Stimulated activated CD8-positive, alpha-beta memory T cell treated with anti-CD3 and anti-CD28 coated beads, Interleukin-15, amount 100 ng/mL, for 1 hour (primary cell): Measurements from ENCODE around the gene SH3GL2.
"Not testable (repeated sequence)": the region's sequence is repeated elsewhere in the genome, so short reads cannot be mapped to it uniquely, and the experiment has no call there.

Experiments
- DNase-seq: peaks from one replicate; pipeline ENCODE4 v3.0.0-alpha.2; 2020; ENCODE audit warnings: low read depth

SH3GL2 gene

GRCh38 chr9:17751486-17751885 is 172.6 kb downstream of the SH3GL2 start:
- DNase-seq, result no peak

GRCh38 chr9:17752021-17752420 is 173.2 kb downstream of the SH3GL2 start:
- DNase-seq, result no peak

GRCh38 chr9:17757816-17758215 is 178.9 kb downstream of the SH3GL2 start:
- no peak for DNase-seq

GRCh38 chr9:17760250-17760649 is 181.4 kb downstream of the SH3GL2 start:
- no peak for DNase-seq

- DNase-seq, result no peak
Measured at GRCh38 chr9:17761984-17762676, 183.3 kb downstream of the SH3GL2 start.

- DNase-seq, result no peak
Measured at GRCh38 chr9:17764306-17764705, 185.4 kb downstream of the SH3GL2 start.

- DNase-seq, result not testable (repeated sequence)
Measured at GRCh38 chr9:17765131-17765530, 186.3 kb downstream of the SH3GL2 start.

GRCh38 chr9:17772223-17772622 is 193.4 kb downstream of the SH3GL2 start:
- no peak for DNase-seq

- DNase-seq, result no peak
Measured at GRCh38 chr9:17775656-17776055, 196.8 kb downstream of the SH3GL2 start.

- no peak for DNase-seq
Measured at GRCh38 chr9:17776735-17777134, 197.9 kb downstream of the SH3GL2 start.

GRCh38 chr9:17777465-17777864 is 198.6 kb downstream of the SH3GL2 start:
- DNase-seq, result no peak

- no peak for DNase-seq
Measured at GRCh38 chr9:17782430-17783149, 203.7 kb downstream of the SH3GL2 start.

- DNase-seq, result no peak
Measured at GRCh38 chr9:17783227-17783626, 204.4 kb downstream of the SH3GL2 start.

- no peak for DNase-seq
Measured at GRCh38 chr9:17789316-17789715, 210.4 kb downstream of the SH3GL2 start.

GRCh38 chr9:17793713-17794622 is 215.1 kb downstream of the SH3GL2 start:
- DNase-seq, result no peak

- no peak for DNase-seq
Measured at GRCh38 chr9:17795744-17796143, 216.9 kb downstream of the SH3GL2 start.

GRCh38 chr9:17799369-17799768 is 220.5 kb downstream of the SH3GL2 start:
- no peak for DNase-seq

GRCh38 chr9:17800418-17800817 is 221.6 kb downstream of the SH3GL2 start:
- no peak for DNase-seq

- DNase-seq, result no peak
Measured at GRCh38 chr9:17802249-17802857, 223.5 kb downstream of the SH3GL2 start.

- DNase-seq, result no peak
Measured at GRCh38 chr9:17807613-17808282, 228.9 kb downstream of the SH3GL2 start.

GRCh38 chr9:17810317-17810716 is 231.5 kb downstream of the SH3GL2 start:
- DNase-seq, result no peak
